ENCODE data around the gene CELF5. TPM values are rescaled to one million over a fixed set of nuclear protein-coding genes. Genes with fewer than 3 reads are reported as not detected.

Gene CELF5
- total RNA-seq, 1 experiment from 2014 or later: 7.7 TPM

GRCh38 chr19:3225677-3226093 is 1.2 kb downstream of the CELF5 start:
- no peak for TF ChIP-seq ZNF121 (CRISPR knock-in tag; IDR thresholded peaks at IDR 0.05)
- TF ChIP-seq HMGA2 (CRISPR knock-in tag; IDR thresholded peaks at IDR 0.05): no peak
- TF ChIP-seq GTF2I (CRISPR knock-in tag; conservative IDR thresholded peaks at IDR 0.05): no peak
- TF ChIP-seq E2F5 (CRISPR knock-in tag; IDR thresholded peaks at IDR 0.05): no peak
- no peak for TF ChIP-seq ZNF281 (CRISPR knock-in tag; IDR thresholded peaks at IDR 0.05)
- TF ChIP-seq KAT7 (CRISPR knock-in tag; IDR thresholded peaks at IDR 0.05; ENCODE audit: borderline replicate concordance): no peak
- TF ChIP-seq NR3C1 (CRISPR knock-in tag; conservative IDR thresholded peaks at IDR 0.05; ENCODE audit: low read depth): no peak
- no peak for TF ChIP-seq ZSCAN18 (CRISPR knock-in tag; IDR thresholded peaks at IDR 0.05)
- H3K9me3 Mint-ChIP-seq: no peaks in the 10 kb centered on the region
- CTCF ChIA-PET: interaction anchor here (0.6 to 2.2 kb wide), 4 partner anchors 15 to 275 kb away, joined by 3 to 18 read pairs (median 4); no protein-coding TSS in a partner anchor
- H3K27me3 Mint-ChIP-seq (ENCODE audit: low read depth): peaks cover 1% of the 10 kb centered on the region; the same call in 1 of the 2 replicates
- peak overlapping the region; percentile 54 for H3K4me3 Mint-ChIP-seq
- H3K4me1 Mint-ChIP-seq: peaks cover 8% of the 10 kb centered on the region
- H3K27ac Mint-ChIP-seq: no peak overlapping the region
- POLR2A ChIA-PET: no interaction called here
- ATAC-seq (no peak), DNase-seq (ENCODE audit: low spot score) (no peak)
- H3K36me3 Mint-ChIP-seq: no peaks in the 10 kb centered on the region

GRCh38 chr19:3227054-3227626 is 2.7 kb downstream of the CELF5 start:
- peaks cover 8% of the 10 kb centered on the region for H3K4me1 Mint-ChIP-seq
- DNase-seq (ENCODE audit: low spot score): no peak
- no peaks in the 10 kb centered on the region for H3K36me3 Mint-ChIP-seq
- ChIA-PET CTCF (interaction anchor here (1.0 to 4.4 kb wide), 3 partner anchors 49 to 101 kb away, joined by 3 to 30 read pairs (median 5); no protein-coding TSS in a partner anchor), POLR2A (interaction anchor here (0.6 kb wide), 1 partner anchor 100 kb away, joined by 5 read pairs; no protein-coding TSS in a partner anchor)
- H3K9me3 Mint-ChIP-seq: no peaks in the 10 kb centered on the region
- no peak for ATAC-seq
- no peak for TF ChIP-seq AR (CRISPR knock-in tag; IDR thresholded peaks at IDR 0.05)
- 0 out of 2 replicates have a peak, but pooled peaks have one; percentile 23 for TF ChIP-seq GTF2I (CRISPR knock-in tag; conservative IDR thresholded peaks at IDR 0.05)
- TF ChIP-seq ZNF416 (CRISPR knock-in tag; IDR thresholded peaks at IDR 0.05): no peak
- TF ChIP-seq ZNF425 (CRISPR knock-in tag; conservative IDR thresholded peaks at IDR 0.05): no peak
- H3K27me3 Mint-ChIP-seq (ENCODE audit: low read depth): no peaks in the 10 kb centered on the region
- no peak overlapping the region for H3K27ac Mint-ChIP-seq
- H3K4me3 Mint-ChIP-seq: no peak overlapping the region
